ENCODE measurements around the gene EMILIN1.

GRCh38 chr2:27095745-27096651 is 17.6 kb downstream of the EMILIN1 start:
- no peak for TF ChIP-seq POLR2A (IDR thresholded peaks at IDR 0.05; ENCODE audit: low read depth, low read length)
- TF ChIP-seq CTCF (conservative IDR thresholded peaks at IDR 0.05; ENCODE audit: low read depth, low read length) = no peak
- no peak for TF ChIP-seq ELK1 (IDR thresholded peaks at IDR 0.05; ENCODE audit: borderline replicate concordance, low read depth, low read length)
- TF ChIP-seq MAFK (IDR thresholded peaks at IDR 0.05; ENCODE audit: low read depth, low read length) = no peak
- no peak for TF ChIP-seq USF2 (IDR thresholded peaks at IDR 0.05; ENCODE audit: low read depth, low read length)
- TF ChIP-seq RCOR1 (IDR thresholded peaks at IDR 0.05; ENCODE audit: insufficient replicate concordance, low read length) = no peak
- no peak for TF ChIP-seq BHLHE40 (IDR thresholded peaks at IDR 0.05; ENCODE audit: low read depth, low read length)
- no peak for TF ChIP-seq RAD21 (IDR thresholded peaks at IDR 0.05; ENCODE audit: low read length)
- TF ChIP-seq CEBPB (IDR thresholded peaks at IDR 0.05; ENCODE audit: low read depth, low read length) = 0 out of 2 replicates have a peak, but pooled peaks have one; percentile 30

Data from IMR-90 (cell line).